GM21786 (cell line): Measurements from ENCODE around the gene RNF40.
A peak's percentile ranks its signal among the peaks of the same experiment; 100 is the strongest.

ENCODE experiments used
- ATAC-seq: cut with Tn5 transposase; IDR thresholded peaks from one replicate; pipeline ENCODE4 v1.9.1; 2021; ENCODE audit not compliant: unreplicated experiment

Gene RNF40

GRCh38 chr16:30761928-30762902, at the start of gene RNF40, which contains the start of gene CFAP119:
Gene RNF40 (plus strand): TSS chr16:30762322. CDS start chr16:30762546, 224 bp downstream.
Gene CFAP119 (minus strand): TSS chr16:30762062. CDS start chr16:30761748, 314 bp downstream.
- ATAC-seq = peak; percentile 86

- no peak for ATAC-seq
Measured at GRCh38 chr16:30715750-30716445, 46.2 kb upstream of the RNF40 start.

- ATAC-seq = no peak
Measured at GRCh38 chr16:30720086-30720485, 42.0 kb upstream of the RNF40 start.

- no peak for ATAC-seq
Measured at GRCh38 chr16:30720694-30721093, 41.4 kb upstream of the RNF40 start.

GRCh38 chr16:30721167-30721566, 41.0 kb upstream of the RNF40 start:
- ATAC-seq = no peak

GRCh38 chr16:30721606-30722005, 40.5 kb upstream of the RNF40 start:
- ATAC-seq = no peak

- no peak for ATAC-seq
Measured at GRCh38 chr16:30722443-30722842, 39.7 kb upstream of the RNF40 start.

- ATAC-seq = no peak
Measured at GRCh38 chr16:30722916-30723315, 39.2 kb upstream of the RNF40 start.

- no peak for ATAC-seq
Measured at GRCh38 chr16:30723725-30724355, 38.3 kb upstream of the RNF40 start.

DNA sequence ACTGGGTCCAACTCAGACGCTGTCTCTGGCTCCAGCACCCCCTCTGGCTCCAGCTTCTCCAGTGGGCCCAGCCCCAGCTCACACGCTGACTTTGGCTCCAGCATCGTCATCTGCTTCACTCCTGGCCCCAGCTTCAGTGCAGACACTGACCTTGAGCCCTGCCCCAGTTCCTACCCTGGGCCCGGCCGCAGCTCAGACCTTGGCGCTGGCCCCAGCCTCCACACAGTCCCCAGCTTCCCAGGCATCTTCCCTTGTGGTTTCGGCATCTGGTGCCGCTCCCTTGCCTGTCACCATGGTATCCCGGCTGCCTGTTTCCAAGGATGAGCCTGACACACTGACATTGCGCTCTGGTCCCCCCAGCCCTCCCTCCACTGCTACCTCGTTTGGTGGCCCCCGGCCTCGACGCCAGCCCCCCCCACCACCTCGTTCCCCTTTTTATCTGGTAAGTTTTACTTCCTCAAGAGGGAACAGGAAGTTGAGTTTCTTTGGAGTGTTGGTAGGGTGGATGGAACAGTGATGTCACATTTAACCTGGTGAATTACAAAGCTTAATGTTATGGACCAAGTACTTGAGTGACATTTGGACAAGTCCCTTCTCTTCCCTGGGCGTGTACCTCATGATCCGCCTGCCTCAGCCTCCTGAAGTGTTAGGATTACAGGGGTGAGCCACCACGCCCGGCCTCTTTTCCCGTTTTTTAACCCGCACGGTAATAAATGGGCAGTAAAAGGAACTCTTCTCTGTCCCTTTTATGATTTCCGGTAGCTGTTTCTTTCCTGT, 37.3 kb upstream of the RNF40 start:
- ATAC-seq = no peak

DNA sequence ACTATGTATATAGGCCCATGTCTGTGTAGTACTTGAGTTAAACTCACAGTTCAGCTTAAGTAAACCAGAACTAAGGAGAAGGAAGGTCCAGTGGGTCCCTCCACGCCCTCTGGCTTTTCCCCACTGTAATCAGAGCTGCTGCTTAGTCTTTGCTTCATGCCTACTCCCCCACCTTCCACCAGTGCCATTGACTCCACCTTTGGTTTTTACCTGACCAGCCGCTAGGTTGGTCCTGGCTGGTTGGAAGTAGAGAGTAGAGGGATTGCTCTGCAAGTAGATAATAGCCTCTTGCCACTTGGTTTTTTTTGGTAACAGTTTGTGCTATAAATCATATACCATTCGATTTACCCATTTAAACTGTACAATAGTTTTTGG, 36.7 kb upstream of the RNF40 start:
- ATAC-seq = no peak

DNA sequence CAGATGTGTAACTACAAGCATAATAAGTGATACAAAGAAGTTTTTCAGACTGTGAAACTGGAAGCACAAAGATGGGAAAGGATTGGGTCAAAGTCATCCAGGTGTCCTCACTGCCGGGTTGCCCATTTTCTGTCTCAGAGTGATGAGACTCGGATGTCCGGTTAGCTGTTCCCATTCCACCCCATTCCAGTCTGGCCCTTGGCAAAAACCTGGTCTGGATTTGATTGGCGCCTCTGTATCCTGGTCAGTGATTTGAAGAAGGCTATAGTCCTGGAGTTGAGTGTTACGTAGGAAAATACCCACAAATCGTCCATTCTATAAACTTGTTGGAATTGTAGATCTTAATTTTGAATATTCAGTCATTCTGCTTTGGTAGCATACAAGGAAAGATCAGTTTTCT, 33.8 kb upstream of the RNF40 start:
- ATAC-seq = no peak

DNA sequence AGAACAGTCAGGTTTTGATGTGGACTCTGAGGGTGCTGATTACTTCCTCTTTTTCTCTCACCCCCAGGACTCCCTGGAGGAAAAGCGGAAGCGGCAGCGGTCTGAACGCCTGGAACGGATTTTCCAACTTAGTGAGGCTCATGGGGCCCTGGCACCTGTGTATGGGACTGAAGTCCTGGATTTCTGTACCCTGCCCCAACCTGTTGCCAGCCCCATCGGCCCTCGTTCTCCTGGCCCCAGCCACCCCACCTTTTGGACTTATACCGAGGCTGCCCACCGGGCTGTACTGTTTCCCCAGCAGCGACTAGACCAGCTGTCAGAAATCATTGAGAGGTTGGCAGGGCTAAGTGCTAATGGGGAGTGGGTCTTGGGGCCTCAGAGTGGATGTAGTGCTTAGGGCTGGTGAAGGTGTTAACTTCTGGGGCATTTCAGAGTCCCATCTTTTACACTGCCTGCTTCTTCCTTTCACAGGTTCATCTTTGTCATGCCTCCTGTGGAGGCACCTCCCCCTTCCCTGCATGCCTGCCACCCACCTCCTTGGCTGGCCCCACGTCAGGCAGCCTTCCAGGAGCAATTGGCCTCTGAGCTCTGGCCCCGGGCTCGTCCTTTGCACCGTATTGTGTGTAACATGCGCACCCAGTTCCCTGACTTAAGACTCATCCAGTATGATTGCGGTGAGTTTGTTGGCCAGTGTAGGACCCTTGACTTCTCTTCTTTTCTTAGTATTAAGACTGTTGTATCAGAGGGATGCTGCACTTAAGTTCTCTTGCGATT, 33.0 kb upstream of the RNF40 start:
- ATAC-seq = no peak

GRCh38 chr16:30731411-30731810, 30.7 kb upstream of the RNF40 start:
- no peak for ATAC-seq

DNA sequence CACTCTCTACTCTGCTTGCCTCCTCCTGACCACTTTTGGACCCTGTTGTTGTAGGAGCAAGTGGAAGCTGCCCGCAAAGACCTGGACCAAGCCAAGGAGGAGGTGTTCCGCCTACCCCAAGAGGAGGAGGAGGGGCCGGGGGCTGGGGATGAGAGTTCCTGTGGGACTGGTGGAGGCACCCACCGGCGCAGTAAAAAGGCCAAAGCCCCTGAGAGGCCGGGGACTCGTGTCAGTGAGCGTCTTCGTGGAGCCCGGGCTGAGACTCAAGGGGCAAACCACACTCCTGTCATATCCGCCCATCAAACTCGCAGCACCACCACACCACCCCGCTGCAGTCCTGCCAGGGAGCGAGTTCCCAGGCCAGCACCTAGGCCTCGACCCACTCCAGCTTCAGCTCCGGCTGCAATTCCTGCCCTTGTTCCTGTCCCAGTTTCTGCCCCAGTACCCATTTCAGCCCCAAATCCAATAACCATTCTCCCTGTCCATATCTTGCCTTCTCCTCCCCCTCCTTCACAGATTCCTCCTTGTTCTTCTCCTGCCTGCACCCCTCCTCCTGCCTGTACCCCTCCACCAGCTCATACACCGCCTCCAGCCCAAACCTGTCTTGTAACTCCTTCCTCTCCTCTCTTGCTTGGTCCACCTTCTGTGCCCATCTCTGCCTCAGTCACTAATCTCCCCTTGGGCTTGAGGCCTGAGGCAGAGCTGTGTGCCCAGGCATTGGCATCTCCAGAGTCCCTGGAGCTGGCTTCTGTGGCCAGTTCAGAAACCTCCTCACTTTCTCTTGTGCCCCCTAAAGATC, 24.9 kb upstream of the RNF40 start:
- no peak for ATAC-seq

DNA sequence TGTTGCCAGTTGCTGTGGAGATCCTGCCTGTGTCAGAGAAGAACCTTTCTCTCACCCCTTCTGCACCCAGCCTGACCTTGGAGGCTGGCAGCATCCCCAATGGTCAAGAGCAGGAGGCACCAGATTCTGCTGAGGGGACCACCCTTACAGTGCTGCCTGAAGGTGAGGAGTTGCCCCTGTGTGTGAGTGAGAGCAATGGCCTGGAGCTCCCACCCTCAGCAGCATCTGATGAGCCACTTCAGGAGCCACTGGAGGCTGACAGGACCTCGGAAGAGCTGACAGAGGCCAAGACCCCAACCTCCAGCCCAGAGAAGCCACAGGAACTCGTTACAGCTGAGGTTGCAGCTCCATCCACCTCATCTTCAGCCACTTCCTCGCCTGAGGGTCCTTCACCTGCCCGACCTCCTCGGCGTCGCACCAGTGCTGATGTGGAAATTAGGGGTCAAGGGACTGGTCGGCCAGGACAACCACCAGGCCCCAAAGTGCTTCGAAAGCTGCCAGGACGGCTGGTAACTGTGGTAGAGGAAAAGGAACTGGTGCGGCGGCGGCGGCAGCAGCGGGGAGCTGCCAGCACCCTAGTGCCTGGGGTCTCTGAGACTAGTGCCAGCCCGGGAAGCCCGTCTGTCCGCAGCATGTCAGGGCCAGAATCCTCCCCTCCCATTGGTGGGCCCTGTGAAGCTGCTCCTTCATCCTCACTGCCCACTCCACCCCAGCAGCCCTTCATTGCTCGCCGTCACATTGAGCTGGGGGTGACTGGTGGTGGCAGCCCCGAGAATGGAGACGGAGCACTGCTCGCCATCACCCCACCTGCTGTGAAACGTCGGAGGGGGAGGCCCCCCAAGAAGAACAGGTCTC, 24.1 kb upstream of the RNF40 start:
- ATAC-seq = no peak

DNA sequence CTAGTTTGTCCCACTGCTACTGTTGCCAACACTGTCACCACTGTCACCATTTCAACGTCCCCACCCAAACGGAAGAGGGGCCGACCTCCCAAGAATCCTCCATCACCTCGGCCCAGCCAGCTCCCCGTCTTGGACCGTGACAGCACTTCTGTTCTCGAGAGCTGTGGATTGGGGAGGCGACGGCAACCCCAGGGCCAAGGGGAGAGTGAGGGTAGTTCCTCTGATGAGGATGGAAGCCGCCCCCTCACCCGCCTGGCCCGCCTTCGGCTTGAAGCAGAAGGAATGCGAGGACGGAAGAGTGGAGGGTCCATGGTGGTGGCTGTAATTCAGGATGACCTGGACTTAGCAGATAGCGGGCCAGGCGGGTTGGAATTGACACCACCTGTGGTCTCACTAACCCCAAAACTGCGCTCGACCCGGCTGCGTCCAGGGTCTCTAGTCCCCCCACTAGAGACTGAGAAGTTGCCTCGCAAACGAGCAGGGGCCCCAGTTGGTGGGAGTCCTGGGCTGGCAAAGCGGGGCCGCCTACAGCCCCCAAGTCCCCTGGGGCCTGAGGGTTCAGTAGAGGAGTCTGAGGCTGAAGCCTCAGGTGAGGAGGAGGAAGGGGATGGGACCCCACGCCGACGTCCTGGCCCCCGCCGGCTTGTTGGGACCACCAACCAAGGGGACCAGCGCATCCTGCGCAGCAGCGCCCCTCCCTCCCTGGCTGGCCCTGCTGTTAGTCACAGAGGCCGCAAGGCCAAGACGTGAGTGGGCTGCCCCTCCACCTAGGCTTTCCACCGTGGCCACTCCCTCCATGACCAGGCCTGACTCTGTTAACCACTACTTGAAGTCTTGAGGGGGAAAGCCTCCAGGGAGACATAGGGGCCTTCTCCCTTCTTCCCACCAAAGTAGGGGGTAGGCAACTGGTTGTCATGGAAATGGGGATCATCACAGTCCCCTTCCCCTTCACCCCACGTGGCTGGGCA, 22.9 kb upstream of the RNF40 start:
- no peak for ATAC-seq
